HG03460 (cell line): ENCODE data around the gene B3GALT6.

ENCODE experiments used
- ATAC-seq: cut with Tn5 transposase; IDR thresholded peaks from one replicate; pipeline ENCODE4 v1.9.1; 2021; ENCODE audit not compliant: unreplicated experiment

The B3GALT6 gene

DNA sequence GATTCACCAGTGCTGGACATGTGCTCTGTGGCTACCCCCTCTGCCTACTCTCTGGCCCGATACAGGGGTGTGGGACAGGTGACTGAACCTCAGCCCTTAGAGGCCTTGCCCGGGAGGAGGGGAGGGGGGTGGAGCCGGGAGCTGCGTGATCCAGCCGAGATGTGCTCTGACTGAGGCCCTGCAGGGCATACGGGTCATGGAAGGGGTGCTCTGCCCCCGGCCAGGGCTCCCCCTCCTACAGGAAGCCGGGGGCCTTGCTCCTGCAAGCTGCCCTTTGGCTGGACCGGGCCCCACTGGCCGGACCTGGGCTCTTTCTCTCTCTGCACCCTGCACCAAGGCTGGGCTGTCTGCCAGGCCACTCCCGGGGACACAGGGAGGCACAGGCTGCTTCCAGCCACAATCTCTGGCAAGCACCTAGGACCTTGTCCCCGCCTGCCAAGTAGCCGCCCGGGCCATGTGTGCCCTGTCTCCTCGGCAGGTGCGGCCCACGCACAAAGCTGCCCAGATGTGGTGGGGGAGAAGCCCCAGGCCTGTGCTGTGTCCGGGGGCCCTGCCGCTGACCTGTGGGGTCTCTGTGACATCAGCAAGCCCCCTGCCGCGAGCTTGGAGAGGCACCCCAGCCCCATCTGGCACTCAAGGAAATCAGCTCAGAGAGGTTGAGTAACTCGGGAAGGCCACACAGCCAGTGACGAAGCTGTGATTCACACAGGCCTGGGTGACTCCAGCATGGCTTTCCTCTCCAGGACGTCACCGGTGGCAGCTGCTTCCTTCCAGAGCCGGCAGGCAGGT lies 49.7 kb downstream of the B3GALT6 start:
- no peak for ATAC-seq

DNA sequence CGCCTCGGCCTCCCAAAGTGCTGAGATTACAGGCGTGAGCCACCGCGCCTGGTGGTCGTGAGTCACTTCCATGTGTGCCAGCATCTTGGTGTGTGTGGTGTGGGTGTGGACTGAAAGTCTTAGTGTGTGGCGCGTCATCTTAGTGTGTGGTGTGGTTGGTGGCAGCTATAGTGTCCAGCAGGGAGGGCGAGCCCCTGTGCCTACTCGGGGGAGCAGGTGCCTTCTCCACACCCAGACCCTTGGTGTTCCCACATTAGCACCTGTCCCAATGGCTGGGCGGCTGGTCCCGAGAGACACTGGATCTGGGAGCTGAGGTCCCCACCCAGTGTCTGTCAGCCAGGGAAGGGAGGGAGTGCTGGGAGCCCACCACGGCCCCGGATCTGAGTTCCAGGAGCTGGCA lies 51.0 kb downstream of the B3GALT6 start:
- no peak for ATAC-seq

DNA sequence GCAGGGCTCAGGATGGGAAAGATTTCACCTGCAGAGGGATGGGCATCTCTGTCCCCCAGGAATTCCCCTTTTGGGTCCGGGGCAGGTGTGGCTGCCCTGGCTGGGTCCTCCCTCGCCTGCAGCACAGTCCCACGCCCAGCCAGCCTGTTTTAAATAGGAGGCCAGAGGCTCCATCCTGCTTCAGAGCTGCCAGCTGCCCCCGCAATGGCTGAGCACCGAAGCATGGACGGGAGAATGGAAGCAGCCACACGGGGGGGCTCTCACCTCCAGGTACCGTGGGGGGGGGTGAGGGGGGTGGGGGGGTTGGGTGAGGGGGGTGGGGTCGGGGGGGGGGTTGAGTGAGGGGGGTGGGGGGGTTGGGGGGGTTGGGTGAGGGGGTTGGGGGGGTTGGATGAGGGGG lies 51.8 kb downstream of the B3GALT6 start:
- no peak for ATAC-seq
